Type B pancreatic cell (in vitro differentiated cells): ENCODE data around the gene DYRK4. TPM values are rescaled to one million over a fixed set of nuclear protein-coding genes. Genes with fewer than 3 reads are reported as not detected.
A peak's percentile ranks its signal among the peaks of the same experiment; 100 is the strongest.

ENCODE experiments used
- DNase-seq: peaks from one replicate; pipeline ENCODE4 v3.0.0; 2021; ENCODE audit warnings: mixed read lengths; ENCODE audit not compliant: unreplicated experiment; ENCODE audit errors: extremely low spot score
- H3K27ac Mint-ChIP-seq: 2 replicates; pipeline ENCODE4 v1.8.0; 2021; ENCODE audit warnings: mild to moderate bottlenecking, mixed read lengths
- H3K27me3 Mint-ChIP-seq: 2 replicates; pipeline ENCODE4 v1.8.0; 2021; ENCODE audit warnings: mixed read lengths
- H3K36me3 Mint-ChIP-seq: 2 replicates; pipeline ENCODE4 v1.8.0; 2021; ENCODE audit warnings: mixed read lengths
- H3K4me1 Mint-ChIP-seq: one replicate; pipeline ENCODE4 v1.8.0; 2021; ENCODE audit warnings: mixed read lengths; ENCODE audit not compliant: unreplicated experiment
- H3K4me3 Mint-ChIP-seq: 2 replicates; pipeline ENCODE4 v1.8.0; 2021; ENCODE audit warnings: mild to moderate bottlenecking, mixed read lengths
- H3K9me3 Mint-ChIP-seq: 2 replicates; pipeline ENCODE4 v1.8.0; 2021; ENCODE audit warnings: mixed read lengths
- CTCF ChIP-seq: fragments of 200-600 bp; sonication (generic); conservative IDR thresholded peaks from 2 replicates; pipeline ENCODE4 v1.5.0; 2021; ENCODE audit warnings: antibody characterized with exemption, mild to moderate bottlenecking
- total RNA-seq: library from RNA; stranded (reverse); gene quantifications from 2 replicates; pipeline ENCODE4 v1.2.1, GENCODE V29; 2021; ENCODE audit warnings: low replicate concordance

DYRK4 gene
- total RNA-seq, 1 donor from 2014 or later, result 31.6 TPM

DNA sequence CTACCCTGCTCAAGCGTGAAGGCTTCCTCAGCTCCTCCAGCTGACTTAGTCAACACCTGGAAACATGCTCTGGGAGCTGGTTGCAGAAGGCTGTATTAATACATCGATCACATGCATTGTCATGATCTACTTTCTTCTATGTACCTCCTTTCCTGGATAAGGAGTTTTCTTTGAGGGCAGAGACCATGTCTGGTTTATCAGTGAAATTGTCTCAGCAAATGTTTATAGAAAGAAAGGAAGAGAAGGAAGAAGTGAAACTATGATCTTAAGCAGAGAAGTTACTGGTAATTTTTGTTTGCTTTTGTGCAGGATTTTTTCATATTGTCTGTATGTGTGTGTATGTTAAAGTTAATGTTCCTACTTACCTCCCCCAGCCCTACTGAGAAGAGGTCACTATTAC lies 4.5 kb downstream of the DYRK4 start:
- DNase-seq, result no peak
- Mint-ChIP-seq H3K27ac (no peak overlapping the region), H3K9me3 (no peaks in the 10 kb centered on the region), H3K4me1 (peaks cover 7% of the 10 kb centered on the region), H3K27me3 (peaks cover 40% of the 10 kb centered on the region), H3K36me3 (peaks cover 4% of the 10 kb centered on the region), H3K4me3 (no peak overlapping the region)
- no peak for TF ChIP-seq CTCF

DNA sequence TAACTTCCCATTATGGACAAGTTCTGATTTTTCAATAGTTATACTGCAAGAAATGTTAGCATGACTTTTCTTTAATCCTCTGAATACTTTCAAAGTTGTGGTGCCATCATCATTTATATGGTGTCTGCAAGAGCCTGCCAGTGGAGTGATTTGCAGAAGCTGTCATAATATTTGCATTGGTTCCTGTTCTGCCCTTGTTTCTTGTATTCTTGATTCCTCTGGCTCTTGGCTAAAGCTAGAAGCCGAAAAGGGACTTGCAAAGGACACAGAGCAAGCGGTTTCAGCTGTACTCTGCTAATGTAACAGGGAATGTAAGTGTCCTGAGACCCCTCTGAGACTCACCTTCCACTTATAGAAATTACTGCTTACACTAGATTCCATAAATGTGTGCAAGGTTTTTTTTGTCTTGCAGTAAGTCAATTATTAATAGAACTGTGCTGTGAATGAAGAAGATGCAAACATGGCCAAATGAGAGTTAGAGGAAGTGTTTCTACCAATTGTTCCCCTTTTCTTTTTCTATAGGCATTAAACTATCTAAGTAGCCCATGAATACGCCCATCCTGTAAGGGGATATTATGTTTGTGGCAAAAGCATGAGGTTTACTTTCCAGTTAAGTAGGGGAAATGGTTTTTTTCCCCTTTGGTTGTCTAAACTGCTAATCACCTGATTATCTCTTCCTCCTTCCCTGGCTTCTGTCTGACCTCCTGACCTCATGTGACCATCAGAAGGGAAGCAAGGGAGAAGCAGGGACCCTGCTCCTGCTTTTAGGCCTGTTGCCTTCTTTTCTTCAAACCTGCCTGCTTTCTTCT lies 5.3 kb downstream of the DYRK4 start:
- no peak for TF ChIP-seq CTCF
- no peak for DNase-seq
- no peak overlapping the region for H3K4me3 Mint-ChIP-seq
- peaks cover 33% of the 10 kb centered on the region for H3K27me3 Mint-ChIP-seq
- peaks cover under 1% of the 10 kb centered on the region for H3K4me1 Mint-ChIP-seq
- H3K27ac Mint-ChIP-seq, result no peak overlapping the region
- H3K36me3 Mint-ChIP-seq, result no peaks in the 10 kb centered on the region
- no peaks in the 10 kb centered on the region for H3K9me3 Mint-ChIP-seq

GRCh38 chr12:4569261-4569660 lies 7.3 kb downstream of the DYRK4 start:
- Mint-ChIP-seq H3K27ac (no peak overlapping the region), H3K27me3 (peaks cover 22% of the 10 kb centered on the region), H3K4me3 (no peak overlapping the region), H3K4me1 (no peaks in the 10 kb centered on the region), H3K9me3 (no peaks in the 10 kb centered on the region), H3K36me3 (no peaks in the 10 kb centered on the region)
- TF ChIP-seq CTCF, result no peak
- no peak for DNase-seq

DNA sequence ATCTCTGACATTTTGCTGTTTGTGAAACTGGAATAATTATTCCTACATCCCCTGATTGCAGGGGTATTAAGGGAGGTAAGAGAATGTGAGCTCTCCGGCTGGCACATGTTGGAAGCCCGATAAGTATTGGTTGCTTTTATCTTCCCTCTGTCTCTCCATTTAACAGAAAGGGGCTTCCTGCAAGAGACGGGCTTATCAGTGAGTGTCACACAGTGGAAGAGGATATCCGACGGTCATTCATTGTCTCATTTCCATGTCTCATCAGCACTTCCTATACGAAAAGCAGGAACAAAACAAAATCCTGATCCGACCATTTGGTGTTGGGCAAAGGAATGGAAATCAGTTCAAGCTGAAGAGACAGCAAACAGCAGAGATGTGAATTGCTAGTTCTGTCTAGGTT lies 10.7 kb downstream of the DYRK4 start:
- Mint-ChIP-seq H3K27me3 (peaks cover 16% of the 10 kb centered on the region), H3K27ac (no peak overlapping the region), H3K4me3 (no peak overlapping the region), H3K9me3 (no peaks in the 10 kb centered on the region), H3K36me3 (no peaks in the 10 kb centered on the region), H3K4me1 (no peaks in the 10 kb centered on the region)
- no peak for DNase-seq
- TF ChIP-seq CTCF, result no peak

DNA sequence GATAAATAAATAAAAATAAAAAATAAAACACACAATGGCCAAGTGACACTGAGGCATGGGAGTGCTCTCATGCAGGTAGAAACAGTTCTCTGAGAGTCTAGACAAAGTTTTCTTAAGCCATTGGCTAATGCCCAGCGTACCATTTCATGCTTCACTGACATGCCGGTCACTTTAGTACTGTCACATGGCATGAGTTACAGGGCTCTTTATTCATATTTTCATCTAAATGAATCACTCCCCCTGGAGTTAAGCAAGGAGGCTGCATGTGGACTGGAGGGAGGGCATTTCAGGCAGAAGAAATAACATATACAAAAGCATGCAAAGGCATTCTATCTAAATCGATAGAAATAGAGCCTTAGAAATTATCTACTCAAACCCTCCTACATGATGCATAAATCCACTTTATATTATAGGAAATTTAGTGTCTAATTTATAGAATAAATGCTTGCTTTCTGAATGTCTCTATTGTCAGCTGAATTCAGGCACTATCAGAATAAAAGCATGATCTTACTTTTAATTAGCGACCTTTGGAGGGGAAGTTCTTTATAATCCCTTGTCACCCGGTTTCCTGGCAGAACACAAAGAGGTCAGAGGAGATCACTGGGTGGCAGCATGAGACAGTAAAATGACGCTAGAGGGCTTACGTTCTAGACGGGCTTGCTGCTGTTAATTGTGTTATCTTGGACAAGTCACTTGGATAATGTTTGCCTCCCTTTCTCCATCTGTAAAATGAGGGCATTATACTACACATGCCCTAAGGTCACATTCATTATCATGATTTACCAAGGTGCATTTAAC lies 17.5 kb downstream of the DYRK4 start:
- Mint-ChIP-seq H3K4me1 (no peaks in the 10 kb centered on the region), H3K4me3 (no peak overlapping the region), H3K9me3 (no peaks in the 10 kb centered on the region), H3K27me3 (peaks cover 48% of the 10 kb centered on the region), H3K27ac (no peak overlapping the region), H3K36me3 (no peaks in the 10 kb centered on the region)
- DNase-seq, result no peak
- peak; percentile 33 for TF ChIP-seq CTCF
